Central memory CD4-positive, alpha-beta T cell (primary cell): Measurements from ENCODE around the gene RHOA.

Source experiments
- DNase-seq: peaks from one replicate; pipeline ENCODE4 v3.0.0; 2022
- total RNA-seq, 3 experiments: gene quantifications; one replicate each; lab custom pipeline; 2026; lab: John Stamatoyannopoulos, UW

RHOA gene
- 135 to 265 (median 203) reads per million in 3 experiments for total RNA-seq

DNA sequence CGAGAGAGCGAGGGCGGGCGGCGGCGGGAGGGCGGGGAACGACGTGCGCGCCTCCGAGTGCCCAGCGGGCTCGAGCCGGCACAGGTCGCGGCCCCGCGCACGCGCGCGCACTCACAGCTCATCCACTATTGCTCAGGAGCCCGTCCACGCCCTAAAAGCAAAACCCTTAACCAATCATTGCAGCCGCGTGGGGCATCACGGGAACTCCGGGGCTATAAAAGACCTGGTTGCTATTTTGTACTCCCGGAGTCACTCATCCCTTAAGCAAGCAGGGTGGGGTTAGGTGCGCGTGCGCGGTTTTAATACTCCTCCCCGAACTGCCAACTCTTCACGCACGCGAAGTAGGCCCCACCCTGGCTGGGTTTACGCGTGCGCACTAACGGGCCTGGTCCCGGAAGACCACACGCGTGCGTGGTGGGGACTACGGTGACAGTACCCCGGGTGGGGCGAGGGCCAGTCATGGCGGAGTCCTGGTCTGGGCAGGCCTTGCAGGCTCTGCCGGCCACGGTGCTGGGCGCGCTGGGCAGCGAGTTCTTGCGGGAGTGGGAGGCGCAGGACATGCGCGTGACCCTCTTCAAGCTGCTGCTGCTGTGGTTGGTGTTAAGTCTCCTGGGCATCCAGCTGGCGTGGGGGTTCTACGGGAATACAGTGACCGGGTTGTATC is at the start of gene RHOA, which contains the start of gene TCTA:
RHOA (minus strand) TSS at position 9 of the 664 bp plus-strand sequence. CDS start 36,387 bp downstream, outside the sequence.
TCTA (plus strand) TSS at position 456 of the 664 bp plus-strand sequence; CDS start at position 460, 4 bp downstream.
- peak; percentile 100 for DNase-seq

DNA sequence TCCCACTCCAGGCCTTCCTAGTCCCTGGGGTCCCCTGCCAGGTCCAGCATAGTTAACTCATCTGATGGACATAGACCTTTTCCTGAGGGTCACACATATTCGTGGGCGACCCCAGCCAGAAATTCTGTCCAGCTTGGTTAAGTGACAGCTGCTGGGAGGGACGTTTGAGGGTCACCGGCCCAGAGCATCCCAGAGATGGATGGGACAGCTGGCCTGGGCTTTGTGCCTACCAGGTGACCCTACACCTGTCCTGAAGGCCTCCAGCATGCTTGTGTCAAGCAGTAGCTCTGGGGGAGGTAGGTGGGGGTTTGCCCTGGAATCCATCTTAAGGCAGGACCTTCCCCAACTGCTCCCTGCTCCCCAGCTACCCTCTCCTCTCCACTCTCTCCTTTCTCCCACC is 49.2 kb upstream of the RHOA start:
- no peak for DNase-seq

DNA sequence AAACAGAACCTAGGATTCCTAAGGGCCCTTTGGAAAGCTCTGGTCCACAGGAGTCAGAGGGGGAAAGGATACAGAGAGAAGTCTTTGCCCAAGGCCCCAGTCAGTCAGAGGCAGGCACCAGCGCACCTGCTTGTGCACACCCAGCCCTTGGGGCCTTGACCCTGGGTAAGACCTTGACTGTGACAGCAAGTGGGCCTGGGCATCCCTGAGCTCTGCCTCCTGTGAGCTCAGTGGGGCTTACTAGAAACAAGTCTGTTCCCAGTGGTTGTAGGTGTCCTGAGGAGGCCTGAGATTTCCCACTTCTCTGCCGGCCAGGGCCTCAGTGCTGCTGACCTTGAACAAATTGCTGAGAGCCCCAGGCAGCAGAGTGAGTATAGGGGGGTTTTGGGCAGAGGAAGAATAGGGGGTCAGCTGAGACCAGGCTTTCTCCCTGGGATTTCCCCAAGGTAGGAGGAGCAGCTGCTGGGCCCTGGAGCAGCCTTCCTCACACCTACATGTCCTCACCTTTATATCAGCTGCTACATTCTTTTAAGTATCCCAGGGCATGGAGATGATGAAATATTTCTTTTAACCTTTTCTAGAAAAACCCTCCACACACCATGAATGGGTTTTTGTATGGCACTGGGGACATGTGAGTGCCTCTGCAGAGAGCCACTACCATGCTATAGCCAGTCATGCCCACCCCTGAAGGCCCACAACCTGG is 48.6 kb upstream of the RHOA start:
- DNase-seq = no peak

DNA sequence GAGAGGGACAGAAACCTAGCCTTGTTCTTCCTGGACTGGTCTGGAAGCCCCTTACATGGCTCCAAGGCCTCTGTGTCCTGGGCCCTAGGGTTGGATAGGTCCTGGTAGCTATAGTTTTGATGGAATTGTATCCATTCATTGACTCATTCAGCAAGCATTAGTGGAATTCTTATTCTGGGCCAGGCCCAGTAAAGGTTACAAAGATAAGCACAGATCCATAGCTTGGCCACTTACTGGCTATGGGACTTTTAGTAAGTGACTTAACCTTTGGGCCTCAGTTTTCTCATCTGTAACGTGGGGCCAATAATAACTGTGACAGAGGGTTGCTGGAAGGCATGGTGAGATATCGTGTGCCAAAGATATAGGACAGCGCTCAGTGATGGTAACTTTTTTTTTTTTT is 44.7 kb upstream of the RHOA start:
- no peak for DNase-seq

DNA sequence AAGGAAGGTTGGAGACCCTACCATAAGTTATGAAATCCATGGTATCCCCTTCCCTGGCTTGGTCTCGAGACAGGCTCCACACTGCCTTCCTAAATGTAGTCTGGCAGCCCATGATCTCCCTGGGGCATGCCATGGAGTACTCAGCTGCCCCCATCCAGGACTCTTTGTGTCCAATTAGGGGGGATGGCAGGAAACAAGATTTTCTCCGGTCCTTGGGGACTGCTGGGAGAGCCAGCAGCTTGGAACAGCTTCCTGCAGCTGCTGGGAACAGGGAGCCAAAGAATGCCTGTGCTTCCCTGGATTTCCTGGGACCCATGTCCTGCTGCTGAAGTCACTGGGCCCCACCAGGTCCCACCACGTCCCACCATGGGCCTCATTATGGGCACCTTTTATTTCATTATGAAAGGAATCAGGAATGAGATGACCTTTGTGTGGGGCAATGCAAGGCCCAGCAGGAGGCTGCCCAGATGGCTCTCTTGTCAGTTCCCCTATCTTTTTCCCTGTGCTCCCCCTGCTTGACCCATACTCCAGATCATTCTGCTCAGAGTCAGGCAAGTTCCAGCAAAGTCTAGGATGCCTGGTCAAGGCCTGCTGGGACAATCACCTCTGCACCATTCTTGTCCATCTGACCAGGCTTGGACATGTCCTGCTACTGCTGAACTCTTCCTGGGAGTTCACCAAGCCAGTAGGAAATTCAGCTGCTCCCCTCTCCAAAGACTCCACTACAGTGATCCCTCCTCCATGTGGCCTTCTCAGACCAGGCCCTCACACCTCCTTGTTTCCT is 43.3 kb upstream of the RHOA start:
- DNase-seq = no peak

DNA sequence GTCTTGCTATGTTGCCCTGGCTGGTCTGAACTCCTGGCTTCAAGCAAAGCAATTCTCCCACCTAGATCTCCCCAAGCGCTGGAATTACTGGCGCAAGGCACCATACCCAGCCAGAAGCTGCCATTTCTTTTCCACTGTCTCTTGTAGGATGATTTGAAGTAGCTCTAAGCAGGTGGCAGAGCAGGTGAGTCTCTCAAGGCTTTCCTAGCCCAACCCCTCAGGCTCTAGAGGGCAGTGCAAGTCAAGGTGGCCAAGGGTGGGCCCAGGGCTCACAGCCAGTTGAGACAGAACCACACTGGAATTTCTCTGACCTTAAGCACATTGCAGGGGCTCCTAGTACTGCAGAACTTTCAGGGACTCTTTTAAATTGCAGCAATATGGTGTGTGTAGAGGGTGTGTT is 42.7 kb upstream of the RHOA start:
- DNase-seq = no peak

DNA sequence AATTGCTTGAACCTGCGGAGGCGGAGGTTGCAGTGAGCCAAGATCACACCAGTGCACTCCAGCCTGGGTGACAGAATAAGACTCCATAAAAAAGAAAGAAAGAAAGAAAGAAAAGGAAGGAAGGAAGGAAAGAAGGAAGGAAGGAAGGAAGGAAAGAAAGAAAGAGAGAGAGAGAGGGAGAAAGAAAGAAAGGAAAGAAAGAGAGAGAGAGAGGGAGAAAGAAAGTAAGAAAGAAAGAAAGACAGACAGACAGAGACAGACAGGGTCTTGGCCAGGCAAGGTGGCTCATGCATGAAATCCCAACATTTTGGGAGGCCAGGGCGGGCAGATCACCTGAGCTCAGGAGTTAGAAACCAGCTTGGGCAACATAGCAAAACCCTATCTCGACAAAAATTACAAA is 41.8 kb upstream of the RHOA start:
- DNase-seq = no peak

DNA sequence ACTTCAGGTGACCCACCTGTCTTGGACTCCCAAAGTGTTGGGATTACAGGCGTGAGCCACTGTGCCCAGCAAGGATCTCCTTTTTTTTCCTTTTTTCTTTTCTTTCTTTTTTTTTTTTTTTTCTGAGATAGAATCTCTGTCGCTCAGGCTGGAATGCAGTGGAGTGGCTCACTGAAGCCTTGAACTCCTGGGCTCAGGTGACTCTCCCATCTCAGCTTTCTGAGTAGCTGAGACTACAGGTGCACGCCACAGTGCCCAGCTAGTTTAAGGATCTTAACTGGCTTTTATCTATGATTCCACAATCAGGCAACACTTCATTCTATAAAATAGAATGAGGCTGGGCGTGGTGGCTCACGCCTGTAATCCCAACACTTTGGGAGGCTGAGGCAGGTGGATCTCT is 33.6 kb upstream of the RHOA start:
- DNase-seq = no peak

DNA sequence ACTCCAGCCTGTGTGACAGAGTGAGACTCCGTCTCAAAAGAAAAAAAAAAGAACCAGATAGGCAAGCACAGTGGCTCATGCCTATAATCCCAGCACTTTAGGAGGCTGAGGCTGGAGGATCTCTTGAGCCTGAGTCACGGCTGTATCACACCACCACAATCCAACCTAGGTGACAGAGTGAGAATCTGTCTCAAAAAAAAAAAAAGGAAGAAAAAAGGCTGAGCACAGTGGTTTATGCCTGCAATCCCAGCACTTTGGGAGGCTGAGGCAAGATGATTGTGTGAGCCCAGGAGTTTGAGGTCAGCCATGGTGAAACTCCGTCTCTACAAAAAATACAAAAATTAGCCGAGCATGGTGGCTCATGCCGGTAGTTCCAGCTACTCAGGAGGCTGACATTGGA is 23.0 kb upstream of the RHOA start:
- no peak for DNase-seq

DNA sequence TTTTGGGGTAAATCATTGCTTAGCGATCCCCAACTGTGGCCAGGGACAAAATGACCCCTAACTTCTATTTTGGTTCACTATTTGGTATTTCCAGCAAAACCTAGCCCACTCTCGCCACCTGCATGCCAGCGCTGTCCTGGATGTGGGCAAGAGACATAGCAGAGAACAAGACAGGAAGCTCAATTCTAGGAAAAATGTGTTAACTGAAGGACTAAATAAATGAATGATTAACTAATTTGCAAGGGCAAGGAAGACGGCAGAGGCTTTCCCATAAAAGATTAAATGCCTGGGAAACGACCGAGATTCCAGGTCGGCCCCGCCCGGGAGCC is 16.9 kb upstream of the RHOA start:
- no peak for DNase-seq

DNA sequence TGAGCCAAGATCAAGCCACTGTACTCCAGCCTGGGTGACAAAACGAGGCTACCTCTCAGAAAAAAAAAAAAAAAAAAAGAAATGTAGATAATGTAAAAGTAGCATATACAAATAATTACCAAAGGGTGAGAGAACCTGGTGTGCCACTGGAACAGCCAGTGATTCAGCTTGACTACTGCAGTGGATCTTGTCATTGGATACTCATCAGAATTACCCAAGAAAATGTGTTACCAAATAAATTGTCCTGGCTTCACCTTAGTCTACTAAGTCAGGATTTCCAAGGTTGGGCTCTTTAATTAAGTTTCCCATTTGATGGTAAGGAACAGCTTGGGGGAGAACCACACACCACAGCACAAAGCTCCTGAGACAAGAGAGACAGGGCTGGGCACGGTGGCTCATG is 15.8 kb upstream of the RHOA start:
- DNase-seq = no peak

DNA sequence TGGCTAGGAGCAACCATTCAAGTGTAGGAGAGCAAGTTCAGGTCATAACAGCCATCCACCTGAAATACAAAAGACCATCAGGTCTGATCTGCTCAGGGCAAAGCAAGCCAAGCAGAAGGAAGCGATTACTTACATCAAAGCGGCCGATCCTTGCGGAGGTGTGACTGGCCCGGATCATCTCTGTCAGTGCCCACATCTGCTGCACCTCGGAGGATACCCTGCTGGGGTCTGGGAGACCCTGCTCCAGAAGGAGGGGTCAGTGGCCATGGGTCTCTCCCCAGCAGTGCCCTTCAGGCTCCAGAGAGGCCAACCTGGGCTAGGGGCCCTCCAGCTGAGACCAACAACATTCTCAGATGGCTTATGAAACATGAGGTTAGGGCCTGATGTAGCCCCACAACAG is 13.0 kb upstream of the RHOA start:
- DNase-seq = no peak

DNA sequence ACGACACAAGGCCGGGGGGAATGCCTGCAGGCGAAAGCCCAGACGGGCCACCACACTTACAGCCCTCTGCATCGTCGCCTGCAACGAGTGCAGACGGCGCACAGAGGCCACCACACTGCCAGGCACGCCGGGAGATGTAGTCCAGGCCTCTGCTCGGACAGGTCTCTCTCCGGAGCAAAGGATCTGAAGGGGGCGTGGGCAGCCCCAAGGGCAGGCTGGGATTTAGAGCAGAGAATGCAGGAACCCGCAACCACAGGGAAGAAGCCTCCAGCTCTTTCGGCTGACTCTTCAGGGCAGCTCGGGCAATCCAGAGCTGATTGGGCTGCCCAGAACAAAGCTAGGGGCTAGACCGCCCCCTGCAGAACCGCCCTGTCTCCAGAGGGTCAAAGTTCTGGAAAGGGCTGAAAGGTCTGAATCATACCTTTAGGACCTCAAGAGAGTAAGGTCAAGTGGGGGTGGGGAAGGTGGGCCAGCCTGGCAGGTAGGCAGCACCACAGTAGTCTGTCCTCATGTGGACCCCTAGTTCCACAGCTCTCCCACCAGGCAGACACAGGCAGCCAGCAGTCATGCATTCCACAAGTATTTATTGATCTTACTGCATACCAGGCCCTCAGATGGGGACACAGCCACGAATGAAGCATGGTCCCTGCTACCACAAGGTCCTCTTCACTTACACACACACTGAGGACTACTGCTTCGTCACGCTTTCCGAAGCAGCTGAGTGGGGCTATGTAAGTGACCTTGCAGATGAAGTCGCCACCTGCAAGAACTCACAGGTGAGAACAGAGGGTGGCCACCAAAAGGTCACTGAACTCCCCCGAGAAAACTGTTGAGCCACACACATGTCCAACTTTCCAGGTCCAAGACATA is 10.8 kb upstream of the RHOA start, which contains the start of gene AMT:
AMT (minus strand) TSS at position 95 of the 870 bp plus-strand sequence; CDS start at position 72, 23 bp downstream.
- DNase-seq = no peak

DNA sequence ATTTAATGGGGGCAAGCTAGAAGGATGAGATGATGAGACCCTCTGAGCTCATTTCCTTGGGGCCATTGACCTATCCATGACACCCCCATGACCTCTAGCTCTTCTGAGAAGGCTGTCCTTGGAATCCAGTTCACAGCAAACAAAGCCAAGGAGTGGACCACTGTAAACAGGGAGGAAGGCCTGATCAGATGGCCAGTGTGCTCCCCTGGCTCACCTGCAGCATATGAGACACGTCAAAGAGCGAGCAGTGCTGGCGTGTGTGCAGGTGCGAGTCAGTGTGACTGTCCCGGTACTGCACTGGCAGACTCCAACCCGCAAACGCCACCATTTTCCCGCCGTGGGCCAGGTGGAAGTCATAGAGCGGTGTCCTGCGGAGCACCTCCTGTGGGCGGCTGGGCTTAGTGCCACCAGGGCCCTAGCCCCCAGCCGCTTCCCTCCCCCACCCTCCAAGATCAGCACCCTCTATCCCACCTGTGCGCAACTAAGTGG is 10.2 kb upstream of the RHOA start:
- no peak for DNase-seq

DNA sequence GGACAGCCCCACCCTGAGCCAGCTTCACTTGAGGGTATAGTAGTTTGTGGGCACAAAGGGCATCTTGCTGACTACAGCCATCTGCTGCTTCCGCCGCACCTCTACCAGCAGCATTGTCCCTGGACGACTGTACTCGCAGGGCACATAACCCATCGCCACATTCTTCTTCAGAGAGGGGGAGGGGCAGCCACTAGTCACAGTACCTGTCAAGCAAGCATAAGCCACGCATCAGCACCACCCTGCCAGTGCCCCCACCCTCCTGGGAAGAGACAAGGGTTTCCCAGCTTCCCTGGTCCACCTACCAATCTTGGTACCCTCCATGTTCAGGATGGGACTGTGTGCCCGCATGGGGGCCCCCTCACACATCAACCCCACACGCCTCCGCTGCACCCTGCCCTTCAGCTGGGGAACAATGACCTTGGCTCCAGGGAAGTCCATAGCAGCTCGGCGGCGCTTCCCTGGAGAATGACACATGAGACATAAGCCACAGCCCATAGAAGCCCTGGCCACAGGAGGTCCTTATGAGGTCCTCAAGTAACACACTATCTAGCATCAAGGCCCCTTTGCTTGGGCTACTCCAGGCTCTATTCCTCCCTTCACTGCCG is 5.8 kb upstream of the RHOA start:
- DNase-seq = no peak

DNA sequence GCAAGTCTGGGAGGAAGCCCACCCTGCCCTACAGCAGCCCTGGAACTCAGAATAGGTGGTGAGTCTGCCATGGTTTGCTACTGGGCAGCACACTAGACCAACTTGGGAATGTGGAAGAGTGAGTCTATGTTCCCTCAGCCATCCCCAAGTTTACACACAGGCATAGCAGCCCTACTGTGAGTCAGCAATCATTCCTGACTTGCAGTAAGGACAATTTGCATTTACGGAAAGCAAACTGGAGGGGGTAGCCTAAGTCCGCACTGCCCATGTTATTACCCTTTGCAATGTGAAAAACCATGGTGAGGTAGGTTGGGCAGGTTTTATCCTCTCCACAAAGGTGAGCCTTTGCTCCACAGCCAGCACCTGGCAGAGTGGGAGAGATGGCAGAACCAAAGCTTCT is 5.1 kb upstream of the RHOA start:
- DNase-seq = no peak

DNA sequence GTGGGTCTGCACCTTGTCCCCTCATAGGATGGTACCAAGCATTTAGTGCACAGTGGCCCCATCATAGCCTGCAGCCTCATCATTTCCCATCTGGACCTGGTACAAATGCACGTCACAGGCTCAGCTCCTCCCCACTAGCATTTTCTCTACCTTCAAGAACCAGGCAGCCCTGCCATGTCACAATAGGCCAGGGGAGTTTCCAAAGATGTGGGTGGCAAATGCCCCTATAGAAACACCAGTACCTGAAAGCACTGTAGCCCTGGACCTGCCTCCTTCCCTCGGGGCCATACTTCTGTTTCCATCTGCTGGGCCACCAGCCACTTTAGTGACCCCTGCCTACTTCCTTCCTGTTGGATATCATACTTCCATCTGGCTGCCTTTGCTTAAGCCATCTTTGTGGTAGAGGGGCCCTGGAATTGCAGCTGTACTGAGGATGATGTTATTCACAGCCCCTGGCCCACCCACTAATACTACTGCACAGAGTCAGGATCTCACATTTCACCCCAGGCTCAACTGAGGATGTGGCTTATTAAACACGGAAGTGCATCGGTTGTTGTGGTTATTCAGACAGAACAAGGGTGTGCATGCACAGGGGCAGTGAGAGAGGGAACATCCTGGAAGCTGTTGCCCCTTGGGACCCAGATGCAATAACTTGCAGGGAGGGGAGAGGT is 4.3 kb upstream of the RHOA start:
- DNase-seq = peak; percentile 75

DNA sequence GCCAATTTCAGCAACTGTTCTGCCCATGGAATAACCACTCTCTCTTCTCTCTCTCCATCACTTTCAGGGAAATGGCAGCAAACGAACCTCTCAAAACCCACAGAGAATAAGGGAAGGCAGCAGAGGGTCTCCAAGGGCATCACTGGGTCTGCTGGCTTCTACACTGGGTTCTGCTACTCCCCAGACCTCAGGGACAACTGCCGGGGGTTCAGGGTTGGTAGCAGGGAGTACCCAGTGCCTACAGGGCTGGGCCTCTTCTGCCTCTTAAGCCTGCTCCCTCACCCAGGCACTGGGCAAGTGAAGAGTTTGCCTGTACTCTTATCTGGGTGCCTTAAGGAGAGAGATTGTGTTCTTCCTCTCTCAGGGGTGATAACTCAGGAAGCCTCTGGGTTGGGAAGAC is 3.0 kb upstream of the RHOA start:
- no peak for DNase-seq

DNA sequence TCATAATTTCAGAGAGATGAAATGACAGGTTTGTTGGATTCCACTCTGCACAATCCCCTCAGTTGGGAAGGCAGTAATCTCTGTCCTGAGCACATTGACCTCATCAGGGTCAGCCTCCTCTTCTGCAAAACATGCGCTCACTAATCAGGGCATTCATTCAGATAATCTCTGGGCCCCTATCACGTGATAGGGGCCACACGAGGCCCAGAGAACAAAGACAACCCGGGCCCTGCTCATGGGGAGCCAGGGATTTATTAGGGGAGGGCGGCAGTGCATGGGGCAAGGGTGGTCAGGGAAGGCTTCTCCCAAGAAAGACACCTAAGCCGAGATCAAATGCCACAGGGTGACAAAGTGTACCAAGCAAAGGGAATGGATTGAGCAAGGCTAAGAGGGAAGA is 1.6 kb upstream of the RHOA start:
- no peak for DNase-seq

DNA sequence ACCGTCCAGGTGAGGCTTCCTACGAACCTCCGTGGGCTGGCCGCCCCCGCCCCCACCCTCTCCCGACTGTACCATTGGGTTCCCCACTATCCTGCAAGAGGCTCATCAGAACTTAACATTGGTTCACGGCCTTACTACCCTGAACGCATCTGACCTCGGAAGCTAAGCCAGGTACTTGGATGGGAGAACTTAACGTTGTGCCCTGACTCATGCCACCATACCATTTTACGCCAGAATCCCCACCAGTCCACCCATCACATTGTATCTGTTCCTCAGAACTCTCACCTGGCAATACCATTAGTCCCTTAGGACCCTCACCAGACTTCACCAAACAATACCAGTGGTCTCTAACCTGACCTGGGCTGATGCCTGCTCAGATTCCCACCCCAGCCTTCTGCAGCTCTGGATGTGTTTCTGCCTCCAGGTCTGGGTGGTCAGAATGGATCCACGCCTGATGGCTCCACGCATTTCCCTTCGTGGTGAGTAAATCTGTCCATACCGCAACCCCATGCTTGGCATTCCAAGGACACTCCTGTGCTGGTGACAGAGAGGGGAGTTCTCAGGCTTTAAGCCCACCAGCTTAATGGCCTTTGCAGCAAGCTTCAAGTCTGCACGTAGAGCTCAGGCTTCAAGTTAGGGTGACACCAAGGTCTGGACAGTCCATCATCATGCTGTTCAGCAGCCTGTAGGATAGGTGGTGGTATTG is 1.0 kb upstream of the RHOA start:
- no peak for DNase-seq

DNA sequence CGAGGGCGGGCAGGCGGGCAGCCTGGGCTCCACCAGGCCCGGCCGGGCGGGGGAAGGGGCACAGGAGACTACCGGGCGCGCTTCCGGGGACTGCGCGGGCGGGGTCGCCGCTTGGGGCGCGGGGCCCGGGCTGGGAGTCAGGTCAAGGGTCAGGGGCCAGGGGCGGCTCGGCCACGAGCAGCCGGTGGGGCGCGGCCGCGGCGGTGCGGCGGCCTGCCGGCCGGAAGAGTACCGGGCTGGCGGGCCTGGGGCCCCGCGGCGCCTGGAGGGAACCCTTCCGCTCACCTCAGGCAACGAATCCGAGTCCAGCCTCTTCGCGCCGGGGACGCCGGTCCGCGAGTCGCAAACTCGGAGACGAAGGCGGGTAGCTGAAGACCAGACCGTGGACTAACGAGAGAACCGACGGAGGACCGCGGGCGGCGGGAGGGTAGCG is 225 bp downstream of the RHOA start:
- no peak for DNase-seq
